H1 (cell line): ENCODE measurements around the gene GCK. TPM values are rescaled to one million over a fixed set of nuclear protein-coding genes. Genes with fewer than 3 reads are reported as not detected.

Experiments used
- CTCF ChIA-PET: fragments of 300-600 bp; sonication (Branson Sonifier 250); formaldehyde crosslinking; loops from one replicate; lab custom pipeline; 2021; ENCODE audit not compliant: partially characterized antibody; lab: Charles Lee
- POLR2A ChIA-PET: fragments of 300-600 bp; sonication (Branson Sonifier 250); formaldehyde crosslinking; loops from one replicate; lab custom pipeline; 2021; ENCODE audit warnings: inconsistent platforms; ENCODE audit not compliant: partially characterized antibody; lab: Charles Lee
- DNase-seq, 2 experiments: peaks; one replicate each; pipeline versions ENCODE4 v3.0.0 to v3.0.0-alpha.2; 2010 to 2022; ENCODE audit warnings: low spot score in 2 of 2, low read depth in 1 of 2, mixed read lengths in 1 of 2
- FAIRE-seq: peaks from 2 replicates; lab custom pipeline; 2011; peaks lifted over from hg19 to GRCh38; lab: Jason Lieb, UNC
- H2AFZ ChIP-seq: 2 replicates; pipeline ENCODE4 v1.8.1; 2012; ENCODE audit warnings: low read length, inconsistent platforms
- H2AK5ac ChIP-seq: 2 replicates; pipeline ENCODE4 v1.6.1; 2013; ENCODE audit warnings: low read depth, low read length
- H2BK120ac ChIP-seq: replicated peaks from 2 replicates; pipeline ENCODE3; 2013; ENCODE audit warnings: low read depth, low read length, inconsistent platforms
- H2BK12ac ChIP-seq: 2 replicates; pipeline ENCODE4 v1.6.1; 2013; ENCODE audit warnings: low read depth, low read length
- H2BK15ac ChIP-seq: 2 replicates; pipeline ENCODE4 v1.6.1; 2013; ENCODE audit warnings: low read length
- H2BK20ac ChIP-seq: 2 replicates; pipeline ENCODE4 v1.6.1; 2013; ENCODE audit warnings: low read length
- H2BK5ac ChIP-seq: 2 replicates; pipeline ENCODE4 v1.6.1; 2013; ENCODE audit warnings: low read depth, low read length
- H3K14ac ChIP-seq: 2 replicates; pipeline ENCODE4 v1.6.1; 2013; ENCODE audit warnings: inconsistent platforms; ENCODE audit not compliant: insufficient read length
- H3K18ac ChIP-seq: 2 replicates; pipeline ENCODE4 v1.6.1; 2013; ENCODE audit warnings: low read length; ENCODE audit errors: extremely low read depth
- H3K23ac ChIP-seq: 2 replicates; pipeline ENCODE4 v1.6.1; 2013; ENCODE audit warnings: inconsistent platforms; ENCODE audit not compliant: insufficient read length
- H3K23me2 ChIP-seq: 2 replicates; pipeline ENCODE4 v1.6.1; 2013; ENCODE audit warnings: low read depth, low read length
- H3K27ac ChIP-seq: 2 replicates; pipeline ENCODE4 v1.6.1; 2011; ENCODE audit warnings: low read depth, low read length, inconsistent platforms
- H3K27me3 ChIP-seq, 4 experiments: replicated peaks in 1 of 4; 1 replicate in 1 of 4; 2 replicates in 3 of 4; pipeline versions ENCODE4 v1.6.1 to v1.8.1; 2011 to 2013; ENCODE audit warnings: low read length in 3 of 4, mild to moderate bottlenecking in 3 of 4, inconsistent platforms in 2 of 4, mixed read lengths in 2 of 4, moderate library complexity in 1 of 4; ENCODE audit not compliant: control insufficient read depth in 3 of 4, insufficient read depth in 3 of 4; ENCODE audit errors: extremely low read depth in 1 of 4
- H3K36me3 ChIP-seq, 4 experiments: 2 replicates each; pipeline versions ENCODE4 v1.6.1 to v1.8.1; 2011 to 2013; ENCODE audit warnings: mild to moderate bottlenecking in 4 of 4, low read length in 3 of 4, moderate library complexity in 2 of 4, control low read depth in 1 of 4, inconsistent platforms in 1 of 4; ENCODE audit not compliant: insufficient read depth in 4 of 4, control insufficient read depth in 2 of 4
- H3K4ac ChIP-seq: replicated peaks from 2 replicates; pipeline ENCODE3; 2013; ENCODE audit warnings: low read length, low read depth, mixed read lengths, inconsistent platforms; ENCODE audit not compliant: insufficient read length
- H3K4me1 ChIP-seq, 4 experiments: replicated peaks in 1 of 4; 1 replicate in 1 of 4; 2 replicates in 3 of 4; pipeline versions ENCODE4 v1.6.1 to v1.8.1; 2011 to 2013; ENCODE audit warnings: low read length in 3 of 4, inconsistent platforms in 2 of 4, mixed read lengths in 1 of 4; ENCODE audit not compliant: insufficient read depth in 4 of 4, control insufficient read depth in 3 of 4
- H3K4me2 ChIP-seq, 2 experiments: 2 replicates each; pipeline versions ENCODE4 v1.6.1 to v1.8.1; 2011 to 2013; ENCODE audit warnings: low read depth in 2 of 2, low read length in 2 of 2, control low read depth in 1 of 2, inconsistent platforms in 1 of 2, mild to moderate bottlenecking in 1 of 2; ENCODE audit not compliant: insufficient read depth in 1 of 2
- H3K4me3 ChIP-seq, 4 experiments: fragments of 200-600, 300-600 bp in 1 of 4; sonication (generic), shearing (Covaris generic), sonication (Bioruptor Twin) in 1 of 4; 2 replicates each; pipeline versions ENCODE4 v1.5.1 to v1.8.1; 2011 to 2016; ENCODE audit warnings: low read length in 4 of 4, low read depth in 3 of 4, control low read depth in 2 of 4, inconsistent platforms in 2 of 4, mild to moderate bottlenecking in 2 of 4, mixed read lengths in 1 of 4, moderate library complexity in 1 of 4; ENCODE audit not compliant: insufficient read depth in 2 of 4; ENCODE audit errors: extremely low read depth in 1 of 4
- H3K56ac ChIP-seq: replicated peaks from 2 replicates; pipeline ENCODE3; 2013; ENCODE audit warnings: low read depth, mild to moderate bottlenecking, mixed read lengths, low read length, inconsistent platforms; ENCODE audit not compliant: insufficient read length
- H3K79me1 ChIP-seq: 2 replicates; pipeline ENCODE4 v1.6.1; 2013; ENCODE audit warnings: low read depth, low read length, control low read depth
- H3K79me2 ChIP-seq, 2 experiments: 2 replicates each; pipeline versions ENCODE4 v1.6.1 to v1.8.1; 2012 to 2013; ENCODE audit warnings: low read length in 2 of 2, mild to moderate bottlenecking in 2 of 2, inconsistent platforms in 1 of 2; ENCODE audit not compliant: insufficient read depth in 2 of 2, control insufficient read depth in 1 of 2
- H3K9ac ChIP-seq, 4 experiments: replicated peaks in 1 of 4; 1 replicate in 1 of 4; 2 replicates in 3 of 4; pipeline versions ENCODE4 v1.6.1 to v1.8.1; 2011 to 2013; ENCODE audit warnings: low read depth in 3 of 4, low read length in 3 of 4, control low read depth in 2 of 4, mild to moderate bottlenecking in 2 of 4, moderate library complexity in 2 of 4, inconsistent platforms in 1 of 4; ENCODE audit errors: extremely low read depth in 1 of 4
- H3K9me3 ChIP-seq, 2 experiments: 2 replicates each; pipeline versions ENCODE4 v1.6.1 to v1.8.1; 2012 to 2013; ENCODE audit warnings: mild to moderate bottlenecking in 2 of 2, moderate library complexity in 2 of 2, control low read depth in 1 of 2, inconsistent platforms in 1 of 2, low read depth in 1 of 2, low read length in 1 of 2, mixed read lengths in 1 of 2; ENCODE audit not compliant: insufficient read depth in 2 of 2
- H4K20me1 ChIP-seq, 2 experiments: replicated peaks in 1 of 2; 2 replicates each; pipeline versions ENCODE3 to v1.8.1; 2011 to 2013; ENCODE audit warnings: inconsistent platforms in 2 of 2, low read length in 2 of 2, mild to moderate bottlenecking in 1 of 2; ENCODE audit not compliant: insufficient read depth in 2 of 2, control insufficient read depth in 1 of 2
- H4K5ac ChIP-seq: 2 replicates; pipeline ENCODE4 v1.6.1; 2013; ENCODE audit warnings: low read length, low read depth, mixed read lengths, inconsistent platforms; ENCODE audit not compliant: insufficient read length
- H4K8ac ChIP-seq: 2 replicates; pipeline ENCODE4 v1.8.0; 2013; ENCODE audit warnings: mild to moderate bottlenecking, moderate library complexity, low read length, inconsistent platforms; ENCODE audit not compliant: insufficient read depth; ENCODE audit errors: extremely low read depth
- H4K91ac ChIP-seq: replicated peaks from 2 replicates; pipeline ENCODE3; 2013; ENCODE audit warnings: low read length, mixed read lengths, inconsistent platforms; ENCODE audit not compliant: insufficient read length
- POLR2AphosphoS5 ChIP-seq: IDR thresholded peaks from 2 replicates; pipeline ENCODE4 v1.6.1; 2011; ENCODE audit warnings: low read depth, low read length
- RAD21 ChIP-seq, 2 experiments: IDR thresholded peaks in 1 of 2; conservative IDR thresholded peaks in 1 of 2; 2 replicates each; pipeline ENCODE4 v1.6.1; 2011; ENCODE audit warnings: low read depth in 2 of 2, low read length in 2 of 2, improper control_type of control experiment in 1 of 2, inconsistent platforms in 1 of 2, mild to moderate bottlenecking in 1 of 2, moderate library complexity in 1 of 2
- WGBS, 2 experiments: shearing (Covaris generic) in 1 of 2; methylation state at CpG; one replicate each; pipeline versions ENCODE4 v1.1.6 to v1.1.7; 2013 to 2015; ENCODE audit warnings: low lambda C conversion rate in 2 of 2, mixed read lengths in 2 of 2, inconsistent platforms in 1 of 2, low coverage in 1 of 2, missing lambda C conversion rate in 1 of 2; ENCODE audit not compliant: insufficient replicate concordance in 2 of 2, insufficient coverage in 1 of 2, insufficient read length in 1 of 2; ENCODE audit errors: extremely low coverage in 1 of 2, missing lambda C conversion rate in 1 of 2; 5-methylcytosine and 5-hydroxymethylcytosine counted together
- polyA plus RNA-seq, 7 experiments: library from polyadenylated mRNA; depleted of rRNA in 3 of 7; stranded (reverse) in 5 of 7; unstranded in 2 of 7; fragments of >200 nt in 5 of 7; fragments of 200-250 nt in 2 of 7; gene quantifications; 1 replicate in 5 of 7; 2 replicates in 1 of 7; 4 replicates in 1 of 7; pipeline versions ENCODE4 v1.2.1 to v1.2.3, GENCODE V29; 2011 to 2013; ENCODE audit warnings: missing spikeins in 2 of 7, mixed read lengths in 2 of 7
- total RNA-seq: library from RNA; stranded (reverse); fragmentation: NEBNext Ultra II Directional; extraction: Animal tissue kit (Norgen Biotek cat#: 25700); gene quantifications from 2 replicates; pipeline ENCODE4 v1.2.1, GENCODE V29; 2021
- TF ChIP-seq, protein P1 (sequence below), 3 experiments: IDR thresholded peaks; 1 replicate in 2 of 3; 2 replicates in 1 of 3; pipeline versions ENCODE4 v1.5.1 to v1.6.1; 2011; ENCODE audit warnings: low read length in 3 of 3, mild to moderate bottlenecking in 3 of 3, inconsistent platforms in 2 of 3, low read depth in 1 of 3, moderate library complexity in 1 of 3; ENCODE audit not compliant: insufficient read depth in 1 of 3; ENCODE audit errors: control extremely low read depth in 1 of 3

The GCK gene
- total and polyA plus RNA-seq, 2 of the 8 experiments (the other 6 are each of a cell fraction or from before 2014, with no cell fraction given), result 2.4 to 4.9 TPM

DNA sequence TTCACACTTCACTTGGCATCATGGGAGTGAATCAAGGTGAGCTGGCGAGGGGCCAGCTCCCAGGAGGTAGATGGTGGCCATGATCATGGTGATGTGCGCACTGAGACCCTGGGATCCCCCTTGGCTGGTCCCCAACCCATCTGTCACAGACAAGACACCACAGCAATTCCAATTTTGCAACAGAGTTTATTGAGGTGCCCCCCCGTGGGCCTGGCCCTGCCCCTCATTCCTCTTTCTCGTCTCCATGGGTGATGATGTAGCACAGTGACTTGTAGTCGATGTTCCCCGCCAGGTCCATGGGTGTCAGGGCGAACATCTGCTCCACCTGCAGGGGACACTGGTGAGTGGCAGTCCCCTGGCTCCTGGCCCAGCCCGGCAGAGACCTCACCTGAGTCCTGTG lies 50.5 kb downstream of the GCK start:
- Histone ChIP-seq H2BK120ac (no peak overlapping the region), H2BK12ac (no peak overlapping the region), H3K4me1 (no peaks in the 10 kb centered on the region), H3K23me2 (no peaks in the 10 kb centered on the region; the same call in 1 of the 2 replicates), H2BK5ac (no peak overlapping the region), H2BK15ac (no peak overlapping the region), H3K14ac (no peak overlapping the region), H4K20me1 (peaks cover 0 to 2% of the 10 kb centered on the region in 2 experiments), H4K91ac (no peak overlapping the region), H3K18ac (no peak overlapping the region), H3K23ac (no peak overlapping the region), H2BK20ac (no peak overlapping the region), H3K36me3 (no peaks in the 10 kb centered on the region), H3K56ac (no peak overlapping the region), H4K8ac (no peak overlapping the region), H2AK5ac (no peak overlapping the region), H3K79me2 (no peaks in the 10 kb centered on the region), H3K9ac (no peak overlapping the region), H3K9me3 (no peaks in the 10 kb centered on the region), H3K4ac (no peak overlapping the region), H3K27ac (no peak overlapping the region), H2AFZ (no peak overlapping the region), H3K4me2 (no peak overlapping the region), H4K5ac (no peak overlapping the region), H3K79me1 (no peaks in the 10 kb centered on the region), H3K27me3 (peaks cover 0 to under 1% (median 0%) of the 10 kb centered on the region in 4 experiments; a peak in 2 of 7 replicates), H3K4me3 (no peak overlapping the region)
- WGBS, 2 experiments, result 88% methylated on average over 8 of the region's 8 CpGs; no CpG with 5 or more reads in 1 of the 2 experiments
- DNase-seq (no peak), FAIRE-seq (no peak)
- ChIA-PET CTCF (interaction anchor here (0.6 to 2.4 kb wide), 7 partner anchors 7 to 72 kb away, joined by 3 to 11 read pairs (median 3); no protein-coding TSS in a partner anchor), POLR2A (no interaction called here)
- TF ChIP-seq, protein P1, sequence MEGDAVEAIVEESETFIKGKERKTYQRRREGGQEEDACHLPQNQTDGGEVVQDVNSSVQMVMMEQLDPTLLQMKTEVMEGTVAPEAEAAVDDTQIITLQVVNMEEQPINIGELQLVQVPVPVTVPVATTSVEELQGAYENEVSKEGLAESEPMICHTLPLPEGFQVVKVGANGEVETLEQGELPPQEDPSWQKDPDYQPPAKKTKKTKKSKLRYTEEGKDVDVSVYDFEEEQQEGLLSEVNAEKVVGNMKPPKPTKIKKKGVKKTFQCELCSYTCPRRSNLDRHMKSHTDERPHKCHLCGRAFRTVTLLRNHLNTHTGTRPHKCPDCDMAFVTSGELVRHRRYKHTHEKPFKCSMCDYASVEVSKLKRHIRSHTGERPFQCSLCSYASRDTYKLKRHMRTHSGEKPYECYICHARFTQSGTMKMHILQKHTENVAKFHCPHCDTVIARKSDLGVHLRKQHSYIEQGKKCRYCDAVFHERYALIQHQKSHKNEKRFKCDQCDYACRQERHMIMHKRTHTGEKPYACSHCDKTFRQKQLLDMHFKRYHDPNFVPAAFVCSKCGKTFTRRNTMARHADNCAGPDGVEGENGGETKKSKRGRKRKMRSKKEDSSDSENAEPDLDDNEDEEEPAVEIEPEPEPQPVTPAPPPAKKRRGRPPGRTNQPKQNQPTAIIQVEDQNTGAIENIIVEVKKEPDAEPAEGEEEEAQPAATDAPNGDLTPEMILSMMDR (IDR thresholded peaks at IDR 0.05; ENCODE audit: control extremely low read depth in 1 of 3, insufficient read depth in 1 of 3, low read depth in 1 of 3, low read length in 3 of 3), result peak in 1 of 3 experiments; percentile 24; a peak in 2 of 4 replicates
- peak in 1 of 2 experiments; percentile 6; a peak in 1 of 4 replicates for TF ChIP-seq RAD21 (IDR thresholded peaks at IDR 0.05 in 1 of 2, conservative IDR thresholded peaks at IDR 0.05 in 1 of 2; ENCODE audit: low read depth in 2 of 2, low read length in 2 of 2)
- TF ChIP-seq POLR2AphosphoS5, result no peak
